GM21447 (cell line): ENCODE data around the gene PFDN1.

Experiments
- ATAC-seq: cut with Tn5 transposase; IDR thresholded peaks from one replicate; pipeline ENCODE4 v1.9.1; 2021; ENCODE audit not compliant: unreplicated experiment

The PFDN1 gene

DNA sequence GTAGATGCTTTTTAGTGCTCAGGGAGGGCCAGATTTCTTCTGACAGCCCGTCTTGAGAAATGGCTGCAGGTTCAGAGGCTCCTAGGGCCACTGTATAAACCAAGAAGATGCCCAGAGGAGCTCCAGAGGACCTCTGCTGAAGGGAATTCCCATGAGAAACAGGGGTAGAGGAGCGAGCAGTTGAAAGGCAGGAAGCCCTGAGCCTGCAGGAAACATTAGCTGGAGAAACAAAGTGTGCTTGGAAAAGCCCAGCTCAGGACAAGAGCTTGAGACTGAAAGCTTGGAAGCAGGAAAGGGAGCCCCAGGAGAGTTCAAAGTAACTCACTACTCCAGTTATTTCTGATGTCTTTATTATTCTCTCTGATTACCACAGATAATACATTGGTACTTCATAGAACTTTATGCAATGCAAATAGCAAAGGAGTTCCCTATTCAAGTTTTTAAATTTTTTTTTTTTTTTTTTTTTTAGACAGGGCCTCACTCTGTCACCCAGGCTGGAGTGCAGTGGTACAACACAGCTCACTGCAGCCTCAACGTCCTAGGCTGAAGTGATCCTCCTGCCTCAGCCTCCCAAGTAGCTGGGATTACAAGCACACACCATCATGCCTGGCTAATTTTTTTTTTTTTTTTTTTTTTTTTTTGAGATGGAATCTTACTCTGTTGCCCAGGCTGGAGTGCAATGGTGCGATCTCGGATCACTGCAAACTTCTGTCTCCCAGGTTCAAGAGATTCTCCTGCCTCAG is 27.0 kb upstream of the PFDN1 start:
- no peak for ATAC-seq

DNA sequence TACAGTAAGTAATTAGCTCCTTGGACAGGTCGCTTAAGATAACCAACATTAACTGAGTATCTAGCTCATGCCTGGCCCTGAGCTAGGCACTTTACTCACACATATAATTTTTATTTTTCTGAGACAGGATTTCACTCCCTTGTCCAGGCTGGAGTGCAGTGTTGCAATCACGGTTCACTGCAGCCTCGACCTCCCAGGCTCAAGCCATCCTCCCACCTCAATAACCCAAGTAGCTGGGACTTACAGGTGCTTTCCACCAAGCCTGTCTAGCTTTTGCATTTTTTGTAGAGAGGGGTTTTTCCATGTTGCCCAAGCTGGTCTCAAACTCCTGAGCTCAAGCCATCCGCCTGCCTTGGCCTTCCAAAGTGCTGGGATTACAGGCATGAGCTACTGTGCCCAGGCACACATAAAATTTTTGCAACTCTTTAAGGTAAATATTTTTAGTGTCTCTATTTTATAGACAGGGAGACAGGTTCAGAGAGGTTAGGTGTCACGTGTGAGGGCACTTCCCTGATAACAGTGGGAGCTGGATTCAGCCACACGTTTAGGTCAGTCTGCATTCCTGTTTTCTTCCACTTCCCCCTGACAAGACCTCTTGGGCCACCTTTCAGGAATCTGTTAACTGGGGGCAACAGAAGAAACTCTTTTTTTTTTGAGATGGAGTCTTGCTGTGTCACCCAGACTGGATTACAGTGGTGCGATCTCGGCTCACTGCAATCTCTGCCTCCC is 25.3 kb upstream of the PFDN1 start:
- ATAC-seq = no peak

DNA sequence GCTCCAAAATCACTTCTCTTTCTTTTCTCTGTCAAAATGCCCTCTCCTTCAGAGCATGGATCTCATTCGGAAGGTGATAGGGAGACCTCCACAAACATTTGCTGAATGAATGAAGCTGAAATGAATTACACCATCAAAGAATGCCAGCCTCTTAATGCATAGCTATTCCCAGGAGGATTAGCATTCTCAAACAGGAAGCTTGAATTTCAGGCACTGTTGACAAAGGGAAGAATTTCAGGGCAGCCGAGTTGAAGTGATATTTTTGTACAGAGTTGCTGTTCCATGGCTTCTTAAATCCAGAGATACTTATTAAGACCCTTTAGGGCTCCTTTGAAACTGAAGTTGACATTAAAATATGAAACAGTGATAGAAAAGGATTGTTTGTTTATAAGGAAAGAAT is 24.7 kb upstream of the PFDN1 start:
- ATAC-seq = no peak

- no peak for ATAC-seq
Measured at GRCh38 chr5:140325486-140325885, 22.6 kb upstream of the PFDN1 start.

DNA sequence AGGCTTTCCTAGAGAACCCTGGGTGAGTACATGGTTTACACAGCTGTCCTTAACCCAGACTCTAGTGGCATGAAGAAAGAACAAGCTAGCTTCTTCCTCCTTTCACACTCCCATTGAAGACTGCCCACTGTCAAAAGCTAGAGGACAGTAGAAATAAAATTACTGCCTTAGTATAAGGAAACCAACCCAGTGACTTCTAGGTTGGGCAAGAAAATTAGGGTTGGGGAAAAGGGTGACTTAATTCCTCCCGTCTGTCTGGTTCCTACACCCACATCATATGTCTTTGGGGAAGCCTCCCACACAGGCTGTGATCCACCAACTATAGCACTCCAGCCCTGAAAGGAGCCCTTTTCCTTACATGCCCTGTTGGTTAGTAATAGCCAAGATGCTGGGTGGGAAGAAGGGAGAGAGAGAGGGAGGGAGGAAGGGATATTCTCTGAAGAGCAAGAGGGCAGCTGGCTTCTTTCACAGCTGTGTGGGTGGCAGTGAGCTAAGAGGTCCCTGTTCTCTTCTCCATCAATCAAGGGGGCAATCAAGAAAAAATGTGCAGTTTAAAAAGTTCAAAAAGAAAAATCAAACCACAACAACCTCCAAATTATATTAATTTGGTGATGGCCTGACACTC is 21.8 kb upstream of the PFDN1 start:
- no peak for ATAC-seq

GRCh38 chr5:140324041-140324600 is 21.2 kb upstream of the PFDN1 start:
- no peak for ATAC-seq

DNA sequence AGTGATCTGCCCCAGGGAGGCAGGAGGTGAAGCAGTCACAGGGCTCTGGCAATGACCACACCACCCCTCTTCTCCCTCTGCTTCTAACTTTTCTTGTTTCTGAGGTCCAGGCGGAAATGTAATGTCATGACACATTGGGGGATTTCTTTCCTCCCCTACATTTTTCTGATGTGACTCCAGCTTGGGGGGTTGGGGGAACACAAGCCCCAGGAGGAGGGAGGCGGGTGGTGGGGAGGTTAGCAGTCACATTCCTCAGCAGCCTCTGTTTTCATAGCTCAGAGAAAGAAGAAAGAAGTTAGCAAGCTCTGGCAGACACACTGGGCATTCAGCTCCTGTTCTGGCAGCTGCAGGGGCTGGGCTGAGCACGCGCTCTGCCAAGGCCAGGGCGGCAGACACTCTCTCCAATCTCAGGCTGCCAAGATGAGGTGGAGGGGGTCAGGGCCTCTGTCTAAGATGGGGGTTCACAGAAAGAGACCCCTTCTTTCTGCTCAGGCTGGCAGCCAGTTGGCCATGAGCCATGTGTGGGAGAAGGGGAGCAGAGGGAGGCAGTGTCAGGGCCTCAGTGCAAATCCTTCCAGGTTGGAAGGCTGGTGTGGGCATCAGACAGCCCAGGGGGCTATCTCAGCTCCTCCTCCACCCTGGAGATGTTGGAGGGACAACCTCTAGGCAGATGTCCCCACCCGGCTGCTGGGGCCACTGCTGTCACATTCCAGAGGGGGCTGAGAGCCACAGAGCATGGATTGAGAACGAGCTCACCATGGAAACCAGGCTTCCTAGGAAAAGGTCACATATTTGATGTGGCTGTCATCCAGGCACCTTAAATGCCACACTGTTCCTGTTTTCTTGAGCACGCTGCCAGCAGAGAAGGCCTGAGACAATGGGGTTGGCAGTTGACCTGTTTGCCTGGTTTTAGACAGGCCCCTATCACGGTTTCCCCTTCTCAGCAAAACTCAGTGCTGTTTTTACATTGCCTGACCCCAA is 20.1 kb upstream of the PFDN1 start:
- no peak for ATAC-seq

DNA sequence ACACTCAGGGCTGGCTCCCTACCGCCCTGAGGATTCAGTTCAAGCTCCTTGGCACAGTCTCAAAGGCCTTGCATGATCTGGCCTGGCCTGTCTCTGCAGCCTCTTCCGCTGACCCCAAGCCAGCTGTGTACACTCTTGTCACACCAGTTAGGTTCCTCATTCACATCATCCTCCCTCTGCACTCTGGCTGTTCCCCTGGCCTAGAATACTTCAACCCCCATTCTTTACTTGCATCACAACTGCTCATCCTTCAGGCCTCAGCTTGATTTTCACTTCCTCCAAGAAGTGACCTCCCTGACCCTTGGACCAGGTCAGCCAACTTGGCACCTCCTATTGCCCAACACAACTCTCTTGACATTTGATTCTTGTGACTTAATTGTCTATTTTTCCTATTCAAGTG is 18.9 kb upstream of the PFDN1 start:
- no peak for ATAC-seq

GRCh38 chr5:140319833-140320232 is 16.9 kb upstream of the PFDN1 start:
- ATAC-seq = no peak

GRCh38 chr5:140318792-140319191 is 15.9 kb upstream of the PFDN1 start:
- ATAC-seq = no peak

- ATAC-seq = no peak
Measured at GRCh38 chr5:140317859-140318258, 15.0 kb upstream of the PFDN1 start.

DNA sequence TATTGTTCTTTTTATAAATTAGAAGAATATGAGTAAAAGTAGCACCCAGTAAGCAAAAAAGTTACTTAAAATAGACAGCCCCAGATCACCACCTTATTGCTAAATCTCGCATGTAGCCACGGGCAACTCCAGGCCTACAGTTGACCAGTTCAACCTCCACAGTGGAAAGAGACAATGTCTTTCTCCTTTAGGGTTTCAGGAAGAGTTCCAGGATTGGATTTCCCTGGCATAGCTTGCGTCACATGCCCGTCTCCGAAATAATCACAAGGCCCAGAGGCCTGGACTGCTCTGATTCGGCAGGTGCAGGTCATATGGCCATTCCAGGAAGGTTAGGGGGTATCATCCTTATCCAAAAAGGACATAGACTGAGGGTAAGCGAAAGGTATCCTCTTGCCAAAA is 9.9 kb upstream of the PFDN1 start:
- ATAC-seq = no peak

GRCh38 chr5:140312067-140312790 is 9.3 kb upstream of the PFDN1 start:
- ATAC-seq = no peak

DNA sequence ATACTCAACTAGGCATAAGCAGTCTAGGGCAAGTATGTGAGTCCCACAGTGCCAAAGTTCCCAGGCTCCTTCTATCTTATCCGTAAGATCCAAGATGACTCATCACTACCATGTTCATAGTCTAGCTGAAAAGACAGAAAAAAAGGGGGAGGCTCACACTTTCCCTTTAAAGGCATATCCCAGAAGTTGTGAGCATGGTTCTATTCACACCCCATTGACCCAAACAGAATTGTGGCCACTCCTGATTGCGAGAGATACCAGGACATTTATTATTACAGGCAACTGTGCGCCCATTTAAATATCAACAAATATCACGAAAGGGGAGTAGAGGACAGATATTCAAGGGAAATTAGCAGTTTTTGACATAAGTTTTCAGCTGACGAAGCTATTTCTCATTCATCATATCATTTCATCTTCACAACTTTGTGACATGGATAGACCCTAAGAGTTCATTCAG is 8.1 kb upstream of the PFDN1 start:
- no peak for ATAC-seq

DNA sequence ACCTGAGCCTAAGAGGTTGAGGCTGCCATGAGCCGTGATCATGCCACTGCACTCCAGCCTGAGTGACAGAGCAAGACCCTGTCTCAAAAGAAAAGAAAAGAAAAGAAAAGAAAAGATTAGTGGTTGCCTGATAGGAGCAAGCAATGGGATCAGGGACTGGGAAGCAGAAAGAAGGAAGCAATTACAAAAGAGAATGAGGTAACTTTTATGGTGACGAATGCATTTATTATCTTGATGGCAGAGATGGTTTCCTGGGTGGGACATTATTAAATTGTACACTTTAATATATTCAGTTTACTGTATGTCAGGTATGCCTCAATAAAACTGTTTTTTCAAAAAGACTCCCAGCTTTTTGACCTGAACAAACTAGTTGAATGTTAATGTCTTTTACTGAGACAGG is 7.5 kb upstream of the PFDN1 start:
- no peak for ATAC-seq

DNA sequence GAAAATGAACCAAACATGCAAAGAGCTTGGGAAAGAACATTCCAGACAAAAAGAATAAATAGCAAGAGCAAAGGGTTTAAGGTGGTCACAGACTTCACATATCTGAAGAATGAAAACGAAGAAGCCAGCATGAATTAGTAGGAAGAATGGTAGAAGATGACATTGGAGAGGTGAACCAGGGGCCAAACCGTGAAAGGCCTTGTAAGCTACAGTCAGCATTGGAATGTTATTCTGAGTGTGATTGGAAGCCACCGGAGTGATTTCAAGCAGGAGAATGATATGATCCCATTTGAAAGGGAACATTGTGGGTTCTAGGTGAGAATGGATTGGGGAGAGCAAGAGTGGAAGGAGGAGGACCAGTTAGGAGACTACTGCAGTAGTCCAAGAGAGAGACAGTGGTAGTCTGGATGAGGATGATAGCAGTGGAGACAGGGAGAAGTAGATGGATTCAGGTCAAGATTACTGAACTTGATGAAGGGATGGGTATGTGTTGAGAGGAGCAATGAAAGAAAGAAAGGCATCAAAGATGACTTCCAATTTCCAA is 6.9 kb upstream of the PFDN1 start:
- ATAC-seq = no peak

DNA sequence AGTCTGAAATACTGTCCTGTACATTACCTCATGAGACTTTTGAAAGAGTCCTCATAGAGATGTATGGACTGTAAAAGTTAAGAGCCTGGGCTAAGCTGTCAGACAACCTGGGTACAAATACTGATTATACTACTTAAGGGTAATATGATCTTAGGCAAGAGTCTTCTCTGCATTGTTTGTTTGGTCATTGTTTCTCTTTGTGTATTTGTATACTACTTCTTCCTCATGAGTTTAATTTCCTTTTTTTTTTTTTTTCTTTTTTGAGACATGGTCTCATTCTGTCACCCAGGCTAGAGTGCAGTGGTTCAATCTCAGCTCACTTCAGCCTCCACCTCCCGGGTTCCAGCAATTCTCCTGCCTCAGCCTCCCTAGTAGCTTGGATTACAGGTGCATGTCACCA is 2.6 kb upstream of the PFDN1 start:
- no peak for ATAC-seq

DNA sequence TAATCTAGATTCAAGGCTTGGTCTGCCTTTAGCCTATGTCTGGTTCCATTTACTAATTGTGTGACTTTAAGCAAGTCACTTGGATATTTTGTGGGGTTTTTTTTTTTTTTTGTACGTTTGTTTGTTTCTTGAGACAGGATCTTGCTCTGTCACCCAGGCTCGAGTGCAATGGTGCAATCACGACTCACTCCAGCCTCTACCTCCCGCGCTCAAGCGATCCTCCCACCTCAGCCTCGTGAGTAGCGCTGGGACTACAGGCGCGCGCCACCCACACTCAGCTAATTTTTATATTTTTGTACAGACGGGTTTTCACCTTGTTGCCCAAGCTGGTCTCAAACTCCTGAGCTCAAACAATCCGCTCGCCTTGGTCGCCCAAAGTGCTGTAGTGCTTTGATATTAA is 1.1 kb upstream of the PFDN1 start:
- no peak for ATAC-seq

- no peak for ATAC-seq
Measured at GRCh38 chr5:140301136-140301535, 1.8 kb downstream of the PFDN1 start.

DNA sequence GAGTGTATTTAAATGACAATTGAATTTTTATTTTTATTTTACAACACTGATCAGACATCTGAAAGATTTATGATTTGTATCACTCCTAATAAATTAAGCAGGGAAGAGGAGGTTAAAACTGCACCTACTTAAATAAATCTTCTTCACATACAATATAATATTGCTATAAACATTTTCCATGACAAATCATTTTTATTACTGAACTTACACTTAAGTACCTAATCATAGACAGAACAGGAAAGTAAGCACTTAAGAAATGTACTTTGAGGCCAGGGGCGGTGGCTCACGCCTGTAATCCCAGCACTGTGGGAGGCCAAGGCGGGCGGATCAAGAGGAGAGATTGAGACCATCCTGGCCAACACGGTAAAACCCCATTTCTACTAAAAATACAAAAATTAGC is 3.8 kb downstream of the PFDN1 start:
- ATAC-seq = no peak
